HepG2 (cell line): ENCODE measurements around the gene MMP25.
A peak's percentile ranks its signal among the peaks of the same experiment; 100 is the strongest.

ENCODE experiments used
- CTCF ChIP-seq: sonication (generic); formaldehyde crosslinking; IDR thresholded peaks from 2 replicates; pipeline ENCODE4 v1.5.0; 2020; ENCODE audit warnings: mild to moderate bottlenecking, missing genetic modification reagents, moderate library complexity
- DPF2 ChIP-seq: sonication (generic); formaldehyde crosslinking; IDR thresholded peaks from 2 replicates; pipeline ENCODE4 v1.4.0; 2020; ENCODE audit warnings: mild to moderate bottlenecking, low read depth, missing genetic modification reagents, borderline replicate concordance
- EZH2 ChIP-seq: conservative IDR thresholded peaks from 2 replicates; pipeline ENCODE4 v1.6.1; 2012; ENCODE audit warnings: mild to moderate bottlenecking, low read depth, low read length, moderate library complexity
- GABPA ChIP-seq, 2 experiments: IDR thresholded peaks; 2 replicates each; pipeline ENCODE4 v1.6.1; 2011 to 2016; ENCODE audit warnings: low read depth in 2 of 2, low read length in 1 of 2, missing biosample characterization in 1 of 2, missing genetic modification characterization in 1 of 2
- HES4 ChIP-seq: sonication (generic); formaldehyde crosslinking; IDR thresholded peaks from 2 replicates; pipeline ENCODE4 v1.9.0; 2021; ENCODE audit warnings: mild to moderate bottlenecking, missing genetic modification reagents, borderline replicate concordance
- HOMEZ ChIP-seq: IDR thresholded peaks from 2 replicates; pipeline ENCODE4 v1.6.1; 2016; ENCODE audit warnings: low read depth
- IRF1 ChIP-seq: sonication (generic); formaldehyde crosslinking; IDR thresholded peaks from 2 replicates; pipeline ENCODE4 v1.4.0; 2020; ENCODE audit warnings: low read depth, mild to moderate bottlenecking, missing genetic modification reagents
- KLF9 ChIP-seq: IDR thresholded peaks from 2 replicates; pipeline ENCODE4 v1.6.1; 2016; ENCODE audit warnings: low read depth
- MAX ChIP-seq: IDR thresholded peaks from 2 replicates; pipeline ENCODE4 v1.6.1; 2012; ENCODE audit warnings: inconsistent platforms
- MZF1 ChIP-seq: sonication (generic); formaldehyde crosslinking; IDR thresholded peaks from 2 replicates; pipeline ENCODE4 v1.8.1; 2023; ENCODE audit warnings: mild to moderate bottlenecking, missing genetic modification reagents, borderline replicate concordance
- NFE2 ChIP-seq: sonication (generic); formaldehyde crosslinking; IDR thresholded peaks from 2 replicates; pipeline ENCODE4 v1.4.0; 2020; ENCODE audit warnings: missing genetic modification reagents
- SUZ12 ChIP-seq: fragments of 150-350 bp; IDR thresholded peaks from 2 replicates; pipeline ENCODE4 v1.6.1; 2014; ENCODE audit warnings: low read depth, low read length
- USF2 ChIP-seq, 2 experiments: sonication (generic) in 1 of 2; formaldehyde crosslinking in 1 of 2; IDR thresholded peaks; 2 replicates each; pipeline versions ENCODE4 v1.5.1 to v1.6.1; 2011 to 2020; ENCODE audit warnings: borderline replicate concordance in 1 of 2, low read depth in 1 of 2, low read length in 1 of 2, mild to moderate bottlenecking in 1 of 2, missing genetic modification reagents in 1 of 2, moderate library complexity in 1 of 2
- ZNF510 ChIP-seq: sonication (generic); formaldehyde crosslinking; IDR thresholded peaks from 2 replicates; pipeline ENCODE4 v1.4.0; 2020; ENCODE audit warnings: low read depth, mild to moderate bottlenecking, missing genetic modification reagents

GRCh38 chr16:3065742-3066439 is 19.5 kb downstream of the MMP25 start:
- TF ChIP-seq MZF1 (CRISPR knock-in tag) = no peak
- TF ChIP-seq GABPA (IDR thresholded peaks at IDR 0.05; ENCODE audit: low read depth, low read length) = no peak
- TF ChIP-seq GABPA (CRISPR knock-in tag; IDR thresholded peaks at IDR 0.05; ENCODE audit: low read depth) = no peak
- no peak for TF ChIP-seq USF2 (IDR thresholded peaks at IDR 0.05; ENCODE audit: low read depth, low read length)
- TF ChIP-seq USF2 (CRISPR knock-in tag; IDR thresholded peaks at IDR 0.05; ENCODE audit: borderline replicate concordance) = no peak
- no peak for TF ChIP-seq NFE2 (CRISPR knock-in tag)
- TF ChIP-seq EZH2 = no peak
- no peak; the same call in 1 of the 2 replicates for TF ChIP-seq ZNF510 (CRISPR knock-in tag)
- no peak for TF ChIP-seq KLF9 (CRISPR knock-in tag)
- TF ChIP-seq CTCF (CRISPR knock-in tag) = no peak
- no peak for TF ChIP-seq DPF2 (CRISPR knock-in tag)
- no peak for TF ChIP-seq SUZ12
- no peak for TF ChIP-seq IRF1
- TF ChIP-seq HES4 = no peak; the same call in 1 of the 2 replicates
- peak; percentile 71 for TF ChIP-seq MAX
- no peak for TF ChIP-seq HOMEZ (CRISPR knock-in tag)
